GM12874 (cell line): Measurements from ENCODE around the gene ADISSP.

Experiments used
- TF ChIP-seq, protein P1 (sequence below): IDR thresholded peaks from 2 replicates; pipeline ENCODE4 v1.5.1; 2011; ENCODE audit warnings: low read depth, mild to moderate bottlenecking, control low read depth, low read length, moderate library complexity; ENCODE audit not compliant: insufficient read depth

ADISSP gene

DNA sequence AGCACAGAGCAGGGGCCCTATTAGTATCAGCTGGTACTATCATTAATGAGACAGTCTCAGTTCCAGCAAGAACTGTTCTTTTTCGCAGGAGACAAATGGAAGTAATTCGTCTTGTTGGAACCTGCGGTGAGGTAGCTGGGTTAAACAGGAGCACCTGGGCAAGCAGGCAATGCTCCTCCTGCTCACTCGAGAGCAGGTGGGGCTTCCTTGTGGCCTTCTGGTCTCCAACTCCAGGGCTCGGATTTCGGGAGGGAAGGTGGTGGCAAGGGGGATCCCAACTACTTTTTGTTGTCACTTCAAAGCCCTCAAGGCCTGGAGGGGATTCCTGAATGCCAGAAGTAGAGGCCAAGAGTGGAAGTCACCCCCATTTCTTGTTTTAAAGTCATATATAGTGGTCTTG, 15.0 kb upstream of the ADISSP start:
- TF ChIP-seq, protein P1, sequence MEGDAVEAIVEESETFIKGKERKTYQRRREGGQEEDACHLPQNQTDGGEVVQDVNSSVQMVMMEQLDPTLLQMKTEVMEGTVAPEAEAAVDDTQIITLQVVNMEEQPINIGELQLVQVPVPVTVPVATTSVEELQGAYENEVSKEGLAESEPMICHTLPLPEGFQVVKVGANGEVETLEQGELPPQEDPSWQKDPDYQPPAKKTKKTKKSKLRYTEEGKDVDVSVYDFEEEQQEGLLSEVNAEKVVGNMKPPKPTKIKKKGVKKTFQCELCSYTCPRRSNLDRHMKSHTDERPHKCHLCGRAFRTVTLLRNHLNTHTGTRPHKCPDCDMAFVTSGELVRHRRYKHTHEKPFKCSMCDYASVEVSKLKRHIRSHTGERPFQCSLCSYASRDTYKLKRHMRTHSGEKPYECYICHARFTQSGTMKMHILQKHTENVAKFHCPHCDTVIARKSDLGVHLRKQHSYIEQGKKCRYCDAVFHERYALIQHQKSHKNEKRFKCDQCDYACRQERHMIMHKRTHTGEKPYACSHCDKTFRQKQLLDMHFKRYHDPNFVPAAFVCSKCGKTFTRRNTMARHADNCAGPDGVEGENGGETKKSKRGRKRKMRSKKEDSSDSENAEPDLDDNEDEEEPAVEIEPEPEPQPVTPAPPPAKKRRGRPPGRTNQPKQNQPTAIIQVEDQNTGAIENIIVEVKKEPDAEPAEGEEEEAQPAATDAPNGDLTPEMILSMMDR = no peak

DNA sequence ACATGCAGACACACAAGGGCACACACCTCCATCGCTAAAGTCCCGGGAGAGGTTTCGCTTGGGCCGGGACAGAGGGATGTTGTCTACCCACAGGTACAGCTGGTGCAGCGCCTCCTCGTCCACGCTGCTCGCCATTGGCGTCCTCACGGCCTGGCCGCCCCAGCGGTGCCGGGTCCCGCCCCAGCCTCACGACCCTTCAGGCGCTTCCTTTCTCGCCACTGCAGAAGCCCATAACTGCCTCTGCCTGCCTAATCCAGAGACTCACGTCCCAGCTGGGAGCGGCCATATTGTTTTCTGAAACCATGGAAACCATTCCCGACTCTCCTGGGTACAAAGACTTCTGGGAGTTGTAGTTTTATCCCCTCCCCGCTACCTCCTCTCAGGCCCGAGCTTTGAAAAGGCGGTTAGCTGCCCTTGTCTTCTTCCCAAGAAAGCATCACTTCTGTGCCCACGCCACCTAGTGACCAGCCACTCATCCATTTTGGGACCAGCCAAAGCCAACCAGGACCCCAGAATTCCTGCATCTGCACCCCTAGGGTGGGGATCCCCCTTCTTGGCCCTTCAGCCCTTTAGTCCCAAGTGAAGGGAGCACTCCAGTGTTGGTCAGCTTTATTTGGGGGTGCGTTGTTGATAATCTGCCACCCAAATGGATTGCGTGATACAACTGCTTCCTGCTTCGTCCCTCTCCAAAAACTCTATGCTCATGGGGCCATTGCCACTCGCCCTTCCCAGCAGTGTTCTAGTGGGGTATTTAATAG, 13.8 kb upstream of the ADISSP start, which contains the start of gene SPEF1:
Gene SPEF1, minus strand, starts transcription at position 296 of the 758 bp plus-strand sequence. Its CDS starts 161 bp downstream, at position 135.
- TF ChIP-seq, protein P1 = no peak

DNA sequence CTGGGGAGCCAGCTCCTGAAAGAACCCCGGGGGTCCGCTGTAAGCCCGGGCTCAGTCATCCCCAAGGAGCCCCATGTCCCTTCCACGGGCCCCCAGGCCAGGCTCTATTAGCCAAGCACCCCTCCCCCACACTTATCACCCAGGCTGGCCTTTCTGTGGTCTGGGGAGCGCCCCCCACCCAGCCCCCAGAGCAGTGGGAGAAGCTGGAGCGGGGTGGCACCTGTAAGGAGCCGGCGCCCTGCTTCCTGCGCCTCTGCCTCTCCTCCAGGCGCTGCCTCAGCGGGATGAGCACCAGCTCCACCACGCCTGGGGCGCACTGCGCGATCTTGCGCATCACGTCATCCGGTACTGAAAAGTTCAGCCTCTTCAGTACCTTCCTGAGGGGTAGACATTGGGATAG, 11.4 kb upstream of the ADISSP start:
- TF ChIP-seq, protein P1 = no peak

DNA sequence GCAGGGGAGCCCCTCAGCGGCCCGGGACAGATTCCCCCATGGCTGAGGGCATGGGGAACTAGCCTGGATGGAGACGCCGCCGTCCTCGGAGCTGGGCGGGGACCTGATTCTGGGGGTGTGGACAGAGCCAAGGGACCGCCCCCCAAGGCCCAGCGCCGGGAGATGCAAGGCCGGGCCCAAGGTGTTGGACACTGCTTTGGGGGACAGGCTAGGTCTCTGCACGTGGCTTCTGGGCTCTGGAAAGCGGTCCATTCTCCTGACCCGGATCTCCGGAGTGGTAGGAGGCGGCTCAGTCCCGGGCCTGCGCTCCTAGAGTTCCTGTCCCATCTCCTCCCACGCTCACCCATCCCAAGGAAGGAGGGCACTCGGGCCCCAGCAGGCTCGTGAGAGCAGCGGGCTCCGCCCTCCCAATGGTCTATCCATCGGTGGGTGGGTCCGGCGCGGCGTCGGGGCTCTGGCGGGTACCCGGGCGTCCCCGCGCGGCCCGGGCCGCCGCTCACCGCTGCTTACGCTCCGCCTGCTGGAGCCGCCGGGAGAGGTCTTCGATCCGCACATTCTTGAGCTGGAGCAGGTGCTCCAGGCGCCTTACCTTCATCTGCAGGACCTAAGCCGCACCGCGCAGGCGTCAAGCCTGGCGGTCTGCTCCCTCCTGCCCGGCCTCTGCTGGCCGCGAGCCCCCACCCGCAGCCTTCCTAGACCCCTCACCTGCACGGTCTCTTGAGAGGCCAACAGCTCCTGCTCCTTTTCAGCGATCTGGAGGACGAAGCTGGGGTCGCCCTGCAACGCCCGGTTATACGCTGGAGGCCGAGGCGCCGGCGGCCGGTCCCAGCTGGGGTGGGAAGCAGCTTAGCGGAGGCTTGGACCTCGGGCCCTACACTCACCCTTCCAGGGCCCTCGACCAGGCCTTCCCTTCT, 10.4 kb upstream of the ADISSP start:
- TF ChIP-seq, protein P1 = no peak

DNA sequence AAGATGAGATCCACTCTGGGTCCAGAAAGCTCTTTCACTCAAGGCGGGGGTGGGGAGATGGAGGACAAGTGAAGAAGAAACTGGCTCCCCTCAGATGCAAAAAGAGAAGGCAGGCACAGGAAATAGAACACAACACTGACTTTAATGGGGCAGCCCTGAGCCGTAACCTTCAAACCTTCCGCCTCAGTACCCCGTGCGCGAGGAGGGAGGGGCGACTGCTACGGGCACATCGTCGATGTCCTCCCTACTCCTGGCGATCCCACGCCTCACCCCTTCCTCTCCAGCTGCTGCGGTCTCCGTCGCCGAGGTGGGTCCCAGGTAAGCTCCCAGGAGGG, 9.8 kb upstream of the ADISSP start:
- TF ChIP-seq, protein P1 = no peak

- TF ChIP-seq, protein P1 = no peak
These were observed 8.0 kb upstream of the ADISSP start for GRCh38 chr20:3775457-3776108.

- TF ChIP-seq, protein P1 = no peak
These were observed 4.1 kb upstream of the ADISSP start for GRCh38 chr20:3771552-3772058.
